ENCODE results near the gene C11orf97. TPM values are rescaled to one million over a fixed set of nuclear protein-coding genes. Genes with fewer than 3 reads are reported as not detected.

C11orf97 gene
- total RNA-seq, 4 donors from 2014 or later, result not detected

DNA sequence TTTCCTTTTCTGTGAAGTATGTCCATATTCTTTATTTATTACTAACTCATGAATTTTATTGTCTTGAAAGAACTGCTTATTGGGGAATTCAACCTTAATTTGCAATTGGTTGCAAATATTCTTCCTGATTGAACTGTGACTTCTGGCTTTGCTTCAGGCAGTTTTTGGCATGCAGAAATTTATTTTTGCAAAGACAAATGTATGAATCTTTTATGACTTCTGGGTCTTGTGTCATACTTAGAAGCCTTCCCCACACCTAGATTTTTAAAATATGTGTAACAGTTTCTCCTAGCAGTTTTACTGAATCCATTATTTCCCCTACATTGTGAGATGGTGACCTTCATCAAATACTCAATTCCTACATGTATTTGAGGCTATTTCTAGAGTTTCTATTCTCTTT is 30.9 kb upstream of the C11orf97 start:
- in situ Hi-C loops (cut with MboI; ENCODE audit: low sequenced_read_pairs in 4 of 4), result loop anchor here (25.0 kb wide), 3 partner anchors 694 to 1306 kb away; partner anchors contain the start of genes CEP57 (in 2 of the 4), FAM76B (in 2 of the 4), MED17 (in 2 of the 4) and C11orf54 (in 1 of the 4)

DNA sequence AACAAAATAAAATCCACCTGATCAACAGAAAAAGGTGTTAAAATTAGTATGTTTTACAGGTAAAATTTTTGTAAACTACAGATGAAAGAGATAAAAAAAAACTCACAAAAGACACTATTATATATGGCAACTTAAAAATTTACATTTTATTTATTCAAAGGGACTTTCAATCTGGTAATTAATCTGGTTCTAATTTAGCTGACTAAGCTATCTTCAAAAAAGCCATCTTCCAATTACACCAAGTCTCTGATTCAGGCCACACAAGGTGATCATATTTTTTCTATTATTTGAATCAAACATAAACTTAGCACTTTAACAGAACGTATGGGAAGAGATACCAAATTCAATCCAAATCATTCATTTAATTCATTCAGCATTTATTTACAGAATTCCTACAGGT is 26.2 kb upstream of the C11orf97 start:
- no peak for ATAC-seq
- no peaks in the 10 kb centered on the region for H3K27me3 ChIP-seq
- H3K4me3 ChIP-seq, result no peak overlapping the region
- H3K9me3 ChIP-seq, result no peaks in the 10 kb centered on the region
- TF ChIP-seq, protein P1, sequence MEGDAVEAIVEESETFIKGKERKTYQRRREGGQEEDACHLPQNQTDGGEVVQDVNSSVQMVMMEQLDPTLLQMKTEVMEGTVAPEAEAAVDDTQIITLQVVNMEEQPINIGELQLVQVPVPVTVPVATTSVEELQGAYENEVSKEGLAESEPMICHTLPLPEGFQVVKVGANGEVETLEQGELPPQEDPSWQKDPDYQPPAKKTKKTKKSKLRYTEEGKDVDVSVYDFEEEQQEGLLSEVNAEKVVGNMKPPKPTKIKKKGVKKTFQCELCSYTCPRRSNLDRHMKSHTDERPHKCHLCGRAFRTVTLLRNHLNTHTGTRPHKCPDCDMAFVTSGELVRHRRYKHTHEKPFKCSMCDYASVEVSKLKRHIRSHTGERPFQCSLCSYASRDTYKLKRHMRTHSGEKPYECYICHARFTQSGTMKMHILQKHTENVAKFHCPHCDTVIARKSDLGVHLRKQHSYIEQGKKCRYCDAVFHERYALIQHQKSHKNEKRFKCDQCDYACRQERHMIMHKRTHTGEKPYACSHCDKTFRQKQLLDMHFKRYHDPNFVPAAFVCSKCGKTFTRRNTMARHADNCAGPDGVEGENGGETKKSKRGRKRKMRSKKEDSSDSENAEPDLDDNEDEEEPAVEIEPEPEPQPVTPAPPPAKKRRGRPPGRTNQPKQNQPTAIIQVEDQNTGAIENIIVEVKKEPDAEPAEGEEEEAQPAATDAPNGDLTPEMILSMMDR (IDR thresholded peaks at IDR 0.05 in 4 of 5, conservative IDR thresholded peaks at IDR 0.05 in 1 of 5), result no peak
- no peak for TF ChIP-seq POLR2A (IDR thresholded peaks at IDR 0.05)
- in situ Hi-C loops (cut with MboI; ENCODE audit: low sequenced_read_pairs in 4 of 4), result loop anchor here (25.0 kb wide), 3 partner anchors 699 to 1301 kb away; partner anchors contain the start of genes CEP57 (in 2 of the 4), FAM76B (in 2 of the 4), MED17 (in 2 of the 4) and C11orf54 (in 1 of the 4)
- H3K4me1 ChIP-seq, result no peaks in the 10 kb centered on the region
- intact Hi-C loops (cut with DNase I; ENCODE audit: low total_unique reads), result no loop called here
- DNase-seq, result no peak
- no peak overlapping the region for H3K27ac ChIP-seq
- peaks cover 0 to 88% of the 10 kb centered on the region in 2 donors for H3K36me3 ChIP-seq

More for the DNA sequence above, 30.9 kb upstream of the C11orf97 start:
- no peak for DNase-seq
- peaks cover 0 to 62% of the 10 kb centered on the region in 2 donors for H3K36me3 ChIP-seq
- no peak for ATAC-seq
- H3K27ac ChIP-seq, result no peak overlapping the region
- intact Hi-C loops (cut with DNase I; ENCODE audit: low total_unique reads), result no loop called here
- no peak for TF ChIP-seq POLR2A (IDR thresholded peaks at IDR 0.05)
- TF ChIP-seq, protein P1 (IDR thresholded peaks at IDR 0.05 in 4 of 5, conservative IDR thresholded peaks at IDR 0.05 in 1 of 5), result no peak
- no peak overlapping the region for H3K4me3 ChIP-seq
- H3K27me3 ChIP-seq, result no peaks in the 10 kb centered on the region
- no peaks in the 10 kb centered on the region for H3K9me3 ChIP-seq
- H3K4me1 ChIP-seq, result no peaks in the 10 kb centered on the region

DNA sequence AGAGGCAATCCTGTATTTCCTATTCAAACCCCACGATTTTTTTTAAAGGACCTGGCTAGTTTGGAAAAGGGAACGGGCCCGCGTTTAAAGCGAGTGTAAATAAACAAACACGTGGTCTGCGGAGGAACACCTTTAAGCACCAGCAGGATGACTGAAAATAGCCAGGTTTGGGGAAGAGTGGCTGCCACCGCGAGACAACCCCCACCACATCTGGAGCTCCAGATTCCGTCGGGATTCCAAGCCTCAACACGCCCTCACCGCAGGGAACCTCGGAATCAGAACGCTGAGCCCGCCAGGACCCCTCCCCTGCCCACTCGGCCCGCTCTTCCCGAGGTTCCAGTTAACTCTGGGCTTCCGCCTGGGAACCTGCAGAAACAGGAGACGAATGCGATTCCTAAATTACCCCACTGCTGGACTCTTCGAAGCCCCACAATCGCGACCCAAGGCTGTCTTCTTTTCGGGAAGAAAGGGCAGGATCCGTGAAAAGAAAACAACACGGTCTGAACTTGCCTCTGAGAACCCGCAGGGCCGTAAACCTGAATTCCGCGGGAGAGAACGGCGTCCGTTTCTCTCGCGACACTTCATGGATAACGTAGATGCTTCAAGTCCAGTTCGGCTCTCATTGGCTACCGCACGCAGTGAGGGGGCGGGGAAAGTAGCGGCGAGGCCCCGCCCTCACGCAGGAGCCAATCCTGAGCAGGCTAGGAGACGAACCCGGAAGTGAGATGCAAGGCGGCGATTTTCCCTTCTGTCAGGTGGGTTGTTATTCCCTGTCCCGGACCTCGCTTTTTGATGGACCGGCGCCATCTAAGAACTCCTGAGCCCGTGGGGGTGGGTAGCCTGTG is 18.8 kb upstream of the C11orf97 start, which contains the start of the genes ANKRD49 and MRE11:
TSS of gene ANKRD49 (plus strand) at position 704 of the 845 bp plus-strand sequence. CDS start 2,710 bp downstream, outside the sequence.
TSS of gene MRE11 (minus strand) at position 564 of the 845 bp plus-strand sequence. CDS start 1,043 bp downstream, outside the sequence.
- Histone ChIP-seq H3K4me3 (peak within 1 kb of the TSS; percentile 80 to 94 (median 86)), H3K9me3 (no peaks in the 10 kb centered on the region), H3K4me1 (peaks cover 24 to 27% of the 10 kb centered on the region in 2 donors), H3K27ac (peak within 1 kb of the TSS; percentile 76 to 87 (median 82)), H3K36me3 (peaks cover 1 to 42% of the 10 kb centered on the region in 2 donors), H3K27me3 (no peaks in the 10 kb centered on the region)
- in situ Hi-C loops (cut with MboI; ENCODE audit: low sequenced_read_pairs in 4 of 4), result loop anchor here (25.0 kb wide), 3 partner anchors 706 to 1294 kb away; partner anchors contain the start of genes CEP57 (in 2 of the 4), FAM76B (in 2 of the 4), MED17 (in 2 of the 4) and C11orf54 (in 1 of the 4)
- peak; percentile 96 to 98 for DNase-seq
- intact Hi-C loops (cut with DNase I; ENCODE audit: low total_unique reads), result loop anchor here (5.0 kb wide), 1 partner anchor 479 kb away; the partner anchor contains the start of genes CWC15 and KDM4D
- TF ChIP-seq, protein P1 (IDR thresholded peaks at IDR 0.05 in 4 of 5, conservative IDR thresholded peaks at IDR 0.05 in 1 of 5), result no peak
- peak; percentile 53 to 74 for TF ChIP-seq POLR2A (IDR thresholded peaks at IDR 0.05)
- ATAC-seq, result peak; percentile 100

DNA sequence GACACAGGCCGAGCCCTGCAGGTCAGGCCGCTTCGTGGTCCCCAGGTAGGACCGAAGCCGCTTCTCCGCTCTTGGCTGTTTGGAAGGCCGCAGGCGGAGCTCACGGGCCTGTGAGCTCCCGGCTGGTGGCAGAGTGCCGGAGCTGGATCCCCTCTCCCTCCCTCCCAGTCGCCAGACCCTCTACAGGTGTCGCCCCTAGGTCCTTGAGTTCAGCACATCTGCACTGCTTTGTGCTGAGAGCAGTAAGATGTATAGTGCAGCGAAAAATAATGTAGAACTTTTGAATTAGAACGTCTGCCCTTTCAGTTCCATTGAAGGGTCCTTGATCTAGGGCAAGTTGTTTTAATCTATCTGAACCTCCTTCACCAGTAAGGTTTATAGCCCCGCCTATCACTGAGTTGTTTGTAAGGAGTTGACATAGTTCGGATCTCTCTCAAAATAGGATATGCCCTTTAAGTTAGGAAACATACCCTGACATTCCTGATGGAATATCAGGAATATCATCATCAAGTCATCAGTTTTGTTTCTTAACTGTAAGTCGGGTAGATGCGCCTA is 18.1 kb upstream of the C11orf97 start:
- peak; percentile 64 to 68 for ATAC-seq
- Histone ChIP-seq H3K27ac (peak overlapping the region; percentile 76 to 87 (median 82)), H3K4me1 (peaks cover 24 to 27% of the 10 kb centered on the region in 2 donors), H3K27me3 (no peaks in the 10 kb centered on the region), H3K9me3 (no peaks in the 10 kb centered on the region), H3K4me3 (peak overlapping the region; percentile 80 to 94 (median 86)), H3K36me3 (peaks cover 3 to 42% of the 10 kb centered on the region in 2 donors)
- in situ Hi-C loops (cut with MboI; ENCODE audit: low sequenced_read_pairs in 4 of 4), result loop anchor here (25.0 kb wide), 3 partner anchors 707 to 1293 kb away; partner anchors contain the start of genes CEP57 (in 2 of the 4), FAM76B (in 2 of the 4), MED17 (in 2 of the 4) and C11orf54 (in 1 of the 4)
- intact Hi-C loops (cut with DNase I; ENCODE audit: low total_unique reads), result loop anchor here (5.0 kb wide), 1 partner anchor 478 kb away; the partner anchor contains the start of genes CWC15 and KDM4D
- TF ChIP-seq, protein P1 (IDR thresholded peaks at IDR 0.05 in 4 of 5, conservative IDR thresholded peaks at IDR 0.05 in 1 of 5), result no peak
- no peak for TF ChIP-seq POLR2A (IDR thresholded peaks at IDR 0.05)
- no peak for DNase-seq

Measured in gastrocnemius medialis (tissue), 4 donors.